HG03432 (cell line): Measurements from ENCODE around the gene AKAP10.
"Not testable (repeated sequence)": the region's sequence is repeated elsewhere in the genome, so short reads cannot be mapped to it uniquely, and the experiment has no call there.

Source experiments
- ATAC-seq: cut with Tn5 transposase; IDR thresholded peaks from one replicate; pipeline ENCODE4 v1.9.1; 2021; ENCODE audit warnings: mild to moderate bottlenecking, moderate library complexity; ENCODE audit not compliant: unreplicated experiment

Gene AKAP10

DNA sequence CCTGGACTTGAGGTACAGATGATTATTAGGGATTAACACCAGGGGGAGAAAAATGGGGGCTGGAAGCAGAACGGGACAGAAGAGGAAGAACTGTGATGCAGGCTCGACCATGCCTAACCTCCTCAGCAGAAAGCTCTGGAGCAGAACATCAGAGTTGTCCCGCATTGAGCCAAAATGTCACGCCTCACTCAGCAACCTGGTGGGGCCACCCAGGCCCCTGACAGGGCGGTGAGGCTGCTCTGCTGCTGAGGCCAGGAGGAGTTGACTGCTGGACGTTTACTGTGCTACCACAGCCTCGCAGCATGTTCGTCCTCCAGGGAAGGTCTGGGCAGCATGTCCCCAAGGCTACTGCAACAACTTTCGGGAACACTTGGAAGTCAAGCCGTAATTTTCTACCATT lies 103.4 kb downstream of the AKAP10 start:
- no peak for ATAC-seq

DNA sequence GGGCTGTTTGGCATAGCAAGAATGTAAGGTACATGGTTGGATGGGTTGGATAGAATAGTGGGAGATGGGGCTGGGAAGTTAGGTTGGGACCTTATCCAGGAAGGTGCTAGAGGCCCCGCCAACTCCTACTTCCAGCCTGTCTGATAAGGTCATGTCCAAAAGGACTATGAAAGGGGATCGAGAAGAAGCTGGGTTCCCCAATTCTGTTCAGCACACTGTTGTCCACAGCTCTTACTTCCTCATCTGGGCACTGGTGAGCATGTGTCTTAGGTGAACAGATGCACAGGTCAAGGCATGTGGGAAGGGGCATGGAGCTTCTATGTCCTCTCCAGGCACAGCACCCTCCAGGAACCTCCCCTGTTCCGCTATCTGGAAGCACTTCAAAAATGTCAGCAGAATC lies 104.3 kb downstream of the AKAP10 start:
- no peak for ATAC-seq

DNA sequence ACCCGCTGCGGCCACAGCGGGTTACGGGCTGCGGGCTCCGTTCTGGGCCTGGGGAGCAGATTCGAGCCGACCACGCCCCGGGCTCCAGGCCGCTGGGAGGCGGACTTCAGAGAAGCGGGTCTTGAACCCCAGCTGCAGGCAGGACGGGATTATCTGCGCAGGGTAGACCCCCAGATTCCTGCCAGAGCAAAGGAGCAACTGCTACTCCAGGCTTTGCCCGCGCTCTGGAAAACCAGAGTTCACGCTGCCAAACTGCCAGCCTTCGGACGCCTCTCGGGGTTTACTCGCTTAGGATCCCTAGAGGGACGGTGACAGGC lies 109.6 kb downstream of the AKAP10 start:
- no peak for ATAC-seq

DNA sequence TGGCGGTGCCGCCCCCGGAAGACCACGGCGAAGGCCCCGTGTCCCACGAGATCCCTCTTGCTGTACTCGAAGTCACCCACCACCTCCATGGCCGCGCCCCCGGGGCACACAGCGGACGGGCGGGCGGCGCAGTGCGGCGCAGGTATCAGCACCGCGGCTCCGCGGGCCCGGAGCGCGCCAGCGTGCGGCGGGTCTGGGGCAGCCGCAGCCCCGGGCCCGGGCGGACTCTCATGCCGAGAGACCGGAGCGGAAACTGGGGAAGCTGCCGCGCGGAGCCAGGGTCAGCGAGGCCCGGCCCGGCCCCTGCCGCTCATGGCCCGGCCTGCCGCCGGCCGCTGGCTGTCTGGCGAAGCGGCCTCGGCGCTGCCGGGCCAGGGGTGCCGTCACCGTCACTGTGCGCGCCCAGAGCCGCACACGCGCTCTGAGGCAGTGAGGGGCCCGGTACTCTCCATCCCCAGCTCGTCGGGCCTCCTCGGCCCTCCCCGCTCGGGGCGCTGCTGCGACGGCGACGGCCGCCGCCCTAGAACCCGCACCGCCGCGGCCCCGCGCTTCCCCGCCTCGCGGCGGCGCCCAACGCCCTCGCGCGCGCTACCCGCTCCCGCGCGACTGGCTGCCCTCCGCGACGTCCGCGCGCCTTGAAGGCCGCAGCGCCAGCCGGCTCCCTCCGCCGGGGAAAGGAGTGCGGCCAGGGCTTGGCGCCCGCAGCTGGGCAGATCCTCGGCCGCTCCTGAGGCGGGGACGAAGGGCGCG lies 110.1 kb downstream of the AKAP10 start, which contains the start of gene ULK2:
Gene ULK2, minus strand, starts transcription at position 608 of the 750 bp plus-strand sequence. Its CDS starts 519 bp downstream, at position 89.
- ATAC-seq: peak; percentile 66

DNA sequence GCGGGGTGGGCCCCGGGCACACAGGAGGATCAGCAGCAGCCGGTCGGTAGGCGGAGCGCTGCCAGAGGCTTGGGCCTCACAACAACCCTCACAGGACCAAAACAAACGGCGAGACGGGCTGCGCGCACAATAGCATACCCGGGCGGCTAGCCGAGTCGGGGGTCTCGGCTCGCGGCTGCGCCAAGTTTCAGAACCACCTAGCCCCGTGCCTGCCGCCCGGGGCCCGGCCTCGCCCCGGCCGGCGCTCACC lies 110.6 kb downstream of the AKAP10 start:
- peak; percentile 54 for ATAC-seq

DNA sequence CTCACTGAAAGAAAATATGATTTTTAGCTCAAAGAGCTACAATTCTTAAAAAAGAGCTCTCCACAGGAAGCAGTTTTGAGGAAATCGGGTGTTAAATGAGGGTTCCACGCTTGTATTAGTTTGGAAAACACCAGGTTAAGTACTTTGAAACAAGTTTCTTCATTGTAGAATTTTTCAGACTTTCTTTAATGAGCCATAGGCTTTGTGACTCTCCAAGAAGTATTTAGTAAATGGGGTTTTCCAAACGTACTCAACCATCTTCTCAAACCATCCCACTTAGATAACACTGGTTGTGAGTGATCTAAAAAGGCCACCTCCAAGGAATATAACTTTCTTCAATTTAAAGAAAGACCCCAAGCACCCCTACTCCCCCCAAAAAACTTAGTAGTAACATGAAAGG lies 112.6 kb downstream of the AKAP10 start:
- no peak for ATAC-seq

DNA sequence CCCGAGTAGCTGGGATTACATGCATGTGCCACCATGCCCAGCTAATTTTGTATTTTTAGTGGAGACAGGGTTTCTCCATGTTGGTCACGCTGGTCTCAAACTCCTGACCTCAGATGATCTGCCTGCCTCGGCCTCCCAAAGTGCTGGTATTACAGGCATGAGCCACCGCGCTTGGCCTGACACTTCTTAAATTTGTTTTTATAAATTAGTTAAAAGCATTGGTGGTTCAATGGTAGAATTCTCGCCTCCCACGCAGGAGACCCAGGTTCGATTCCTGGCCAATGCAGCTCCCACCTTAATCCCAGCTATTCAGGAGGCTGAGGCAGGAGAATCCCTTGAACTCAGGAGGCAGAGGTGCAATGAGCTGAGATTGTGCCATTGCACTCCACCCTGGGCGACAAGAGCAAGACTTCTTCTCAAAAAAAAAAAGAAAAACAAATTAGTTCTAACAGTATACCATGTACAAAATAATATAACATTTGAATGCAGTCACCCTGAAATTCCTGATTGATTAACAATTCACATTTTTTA lies 116.9 kb downstream of the AKAP10 start:
- ATAC-seq: not testable (repeated sequence)

DNA sequence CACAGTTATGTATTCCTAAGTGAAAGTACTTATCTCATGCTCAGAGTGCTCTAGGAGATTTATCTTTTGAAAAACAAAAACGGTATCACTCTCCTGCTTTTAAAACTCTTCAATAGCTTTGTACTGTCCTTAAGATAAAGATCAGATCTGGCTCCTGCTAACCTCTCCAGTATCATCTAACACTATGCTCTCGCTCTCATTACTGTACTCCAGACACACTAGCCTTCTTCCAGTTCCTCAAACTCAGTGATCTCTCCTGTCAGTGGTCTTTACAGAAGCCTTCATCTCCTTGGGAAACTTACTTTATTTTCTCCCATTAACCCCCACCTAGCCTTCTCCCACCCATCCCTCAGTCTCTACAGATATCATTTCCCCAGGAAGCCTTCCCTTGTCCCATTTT lies 120.0 kb downstream of the AKAP10 start:
- ATAC-seq: no peak
